Transverse colon (tissue), 4 donors: ENCODE results near the gene SLFN12L.

Source experiments
- CTCF ChIP-seq, 5 experiments: fragments of 200-600 bp in 3 of 5; fragments of 450-650 bp in 2 of 5; sonication (generic) in 3 of 5; IDR thresholded peaks; 1 replicate in 2 of 5; 2 replicates in 3 of 5; pipeline ENCODE4 v1.5.1; 2016 to 2017; ENCODE audit warnings: antibody characterized with exemption in 5 of 5, inconsistent platforms in 3 of 5, mild to moderate bottlenecking in 2 of 5, moderate library complexity in 1 of 5
- POLR2AphosphoS5 ChIP-seq, 3 donors: sonication (generic); formaldehyde crosslinking; IDR thresholded peaks; one replicate each; pipeline ENCODE4 v1.6.1; 2016; ENCODE audit warnings: antibody characterized with exemption in 3 of 3

GRCh38 chr17:35586569-35587073, 49.1 kb upstream of the SLFN12L start:
- no peak for TF ChIP-seq CTCF (IDR thresholded peaks at IDR 0.05)
- TF ChIP-seq POLR2AphosphoS5 (IDR thresholded peaks at IDR 0.05) = no peak
